Panc1 (cell line): Measurements from ENCODE around the gene POFUT1.

Experiments used
- CTCF ChIP-seq: fragments of 450-650 bp; IDR thresholded peaks from 2 replicates; pipeline ENCODE4 v1.5.1; 2017; ENCODE audit warnings: mild to moderate bottlenecking
- POLR2AphosphoS5 ChIP-seq: IDR thresholded peaks from 2 replicates; pipeline ENCODE4 v1.6.1; 2012; ENCODE audit warnings: mild to moderate bottlenecking, low read depth, low read length, moderate library complexity
- REST ChIP-seq, 2 experiments: IDR thresholded peaks; 2 replicates each; pipeline ENCODE4 v1.6.1; 2011 to 2012; ENCODE audit warnings: low read depth in 2 of 2, control low read depth in 1 of 2, low read length in 1 of 2, mild to moderate bottlenecking in 1 of 2, moderate library complexity in 1 of 2; ENCODE audit not compliant: insufficient read depth in 1 of 2
- SIN3A ChIP-seq: IDR thresholded peaks from 2 replicates; pipeline ENCODE4 v1.6.1; 2012; ENCODE audit warnings: low read depth, mild to moderate bottlenecking, low read length, moderate library complexity, borderline replicate concordance; ENCODE audit not compliant: insufficient read depth
- TCF7L2 ChIP-seq: IDR thresholded peaks from 2 replicates; pipeline ENCODE4 v1.6.1; 2011; ENCODE audit warnings: mild to moderate bottlenecking, low read depth, low read length, inconsistent platforms

DNA sequence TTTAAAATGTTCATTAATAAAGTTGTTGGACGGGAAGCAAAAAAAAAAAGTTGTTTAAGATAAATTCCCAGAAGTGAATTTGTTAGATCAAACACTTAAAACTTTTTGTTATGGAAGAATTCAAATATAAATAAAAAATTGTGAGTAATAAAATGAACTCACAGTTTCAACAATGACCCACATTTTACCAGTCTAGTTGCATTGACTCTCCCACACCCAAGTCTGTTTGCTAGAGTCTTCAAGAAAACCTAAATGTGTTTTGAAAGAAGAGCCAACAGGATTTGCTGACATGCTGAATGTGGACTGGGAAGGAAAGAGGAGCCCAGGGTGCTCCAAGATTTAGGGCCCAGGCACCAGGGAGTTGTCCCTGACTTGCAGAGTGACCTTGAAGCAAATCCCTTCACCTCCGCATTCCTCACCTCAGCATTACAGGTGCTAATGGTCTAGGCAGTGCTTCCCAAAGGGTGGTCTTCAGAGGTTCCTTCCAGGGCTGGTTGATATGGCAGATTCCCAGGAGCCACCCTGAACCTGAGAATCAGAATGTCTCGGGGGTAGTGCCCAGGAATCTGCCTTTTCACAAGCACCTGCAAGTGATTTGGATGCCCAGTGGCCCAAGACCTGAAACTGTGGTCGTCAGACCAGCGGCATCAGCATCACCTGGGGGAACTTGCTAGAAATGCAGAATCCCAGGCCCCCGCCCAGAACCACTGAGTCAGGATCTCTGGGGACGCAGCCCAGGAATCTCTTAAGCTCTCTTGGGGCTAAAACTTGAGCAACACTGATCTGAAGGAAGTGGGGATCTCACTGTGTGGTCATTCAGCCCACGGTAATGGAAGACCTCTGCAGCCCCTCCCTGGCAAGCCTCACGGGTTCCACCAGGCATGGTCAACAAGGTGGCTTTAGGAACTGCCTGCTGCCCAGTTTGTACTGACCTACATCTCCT lies 31.1 kb downstream of the POFUT1 start:
- TF ChIP-seq CTCF: no peak
- TF ChIP-seq REST (IDR thresholded peaks at IDR 0.05; ENCODE audit: insufficient read depth in 1 of 2, low read depth in 2 of 2, low read length in 1 of 2): no peak
- no peak for TF ChIP-seq TCF7L2
- peak; percentile 71 for TF ChIP-seq POLR2AphosphoS5
- no peak for TF ChIP-seq SIN3A
